K562 (cell line): ENCODE results near the gene CDK9. TPM values are rescaled to one million over a fixed set of nuclear protein-coding genes. Genes with fewer than 3 reads are reported as not detected.
A peak's percentile ranks its signal among the peaks of the same experiment; 100 is the strongest.

Experiments used
- ATAC-seq: fragments of 200-7000 bp; cut with Tn5 transposase; 3 replicates; pipeline ENCODE4 v1.9.1; 2020; ENCODE audit warnings: moderate library complexity
- BruUV-seq: library from RNA; stranded (reverse); fragments of 400-500 nt; replicated peaks from 2 replicates; lab custom pipeline; 2021; lab: Mats Ljungman, UMichigan
- CTCF ChIA-PET: fragments of 300-600 bp; formaldehyde crosslinking; extraction: SDS; loops from one replicate; lab custom pipeline; 2021; ENCODE audit warnings: low intra/inter-chr PET ratio; lab: Yijun Ruan, JAX
- POLR2A ChIA-PET: fragments of 300-600, 350-650 bp; sonication (Branson Sonifier 250); formaldehyde crosslinking; extraction: SDS; loops from one replicate; lab custom pipeline; 2021; ENCODE audit warnings: antibody characterized with exemption, inconsistent platforms; lab: Yijun Ruan, JAX
- DNase-seq, 4 experiments: peaks; one replicate each; pipeline versions ENCODE4 v3.0.0 to v3.0.0-alpha.2; 2011 to 2018; ENCODE audit warnings: low spot score in 3 of 4, mixed read lengths in 3 of 4; ENCODE audit errors: extremely low read depth in 1 of 4
- FAIRE-seq: peaks from 2 replicates; lab custom pipeline; 2011; peaks lifted over from hg19 to GRCh38; lab: Jason Lieb, UNC
- H2AFZ ChIP-seq: 2 replicates; pipeline ENCODE4 v1.6.0; 2011; ENCODE audit warnings: low read depth, low read length, control low read depth, inconsistent platforms
- H3K27ac ChIP-seq: fragments of 200-600 bp; 3 replicates; pipeline ENCODE4 v1.8.0; 2011; ENCODE audit warnings: low read depth, mild to moderate bottlenecking, control low read depth, inconsistent platforms, low read length, moderate library complexity, mixed read lengths; ENCODE audit errors: extremely low read depth
- H3K27me3 ChIP-seq, 2 experiments: fragments of 300-600 bp in 1 of 2; 2 replicates in 1 of 2; 3 replicates in 1 of 2; pipeline versions ENCODE4 v1.6.0 to v1.8.0; 2011; ENCODE audit warnings: inconsistent platforms in 2 of 2, low read length in 2 of 2, mild to moderate bottlenecking in 1 of 2, mixed read lengths in 1 of 2, moderate library complexity in 1 of 2; ENCODE audit not compliant: control insufficient read depth in 2 of 2, insufficient read depth in 2 of 2
- H3K36me3 ChIP-seq: fragments of 300-600 bp; 3 replicates; pipeline ENCODE4 v1.8.0; 2011; ENCODE audit warnings: mild to moderate bottlenecking, low read length, inconsistent platforms; ENCODE audit not compliant: control insufficient read depth, insufficient read depth
- H3K4me1 ChIP-seq, 2 experiments: fragments of 200-600 bp in 1 of 2; replicated peaks in 1 of 2; 2 replicates in 1 of 2; 3 replicates in 1 of 2; pipeline versions ENCODE4 v1.5.1 to v1.8.0; 2011; ENCODE audit warnings: inconsistent platforms in 2 of 2, low read length in 2 of 2, mild to moderate bottlenecking in 1 of 2, mixed read lengths in 1 of 2, moderate library complexity in 1 of 2; ENCODE audit not compliant: control insufficient read depth in 2 of 2, insufficient read depth in 2 of 2
- H3K4me2 ChIP-seq: 2 replicates; pipeline ENCODE4 v1.6.1; 2011; ENCODE audit warnings: low read length, control low read depth, inconsistent platforms, mixed read lengths; ENCODE audit not compliant: insufficient read depth
- H3K4me3 ChIP-seq: fragments of 200-600 bp; sonication (generic), shearing (Covaris generic); 2 replicates; pipeline ENCODE4 v1.5.1; 2016; ENCODE audit warnings: control low read depth, inconsistent platforms
- H3K79me2 ChIP-seq: fragments of 200-600 bp; 3 replicates; pipeline ENCODE4 v1.8.0; 2011; ENCODE audit warnings: low read length, inconsistent platforms; ENCODE audit not compliant: control insufficient read depth, insufficient read depth
- H3K9ac ChIP-seq, 2 experiments: 2 replicates each; pipeline versions ENCODE4 v1.6.0 to v1.6.1; 2011; ENCODE audit warnings: low read depth in 2 of 2, low read length in 2 of 2, control low read depth in 1 of 2, inconsistent platforms in 1 of 2, mild to moderate bottlenecking in 1 of 2, mixed read lengths in 1 of 2; ENCODE audit not compliant: insufficient read depth in 1 of 2
- H3K9me1 ChIP-seq: one replicate; pipeline ENCODE4 v1.6.0; 2011; ENCODE audit warnings: inconsistent platforms, mild to moderate bottlenecking, low read length, moderate library complexity; ENCODE audit not compliant: control insufficient read depth, insufficient read depth
- H3K9me3 ChIP-seq: replicated peaks from 2 replicates; pipeline ENCODE4 v1.5.1; 2011; ENCODE audit warnings: low read depth, low read length, inconsistent platforms; ENCODE audit not compliant: control insufficient read depth, insufficient read depth
- H4K20me1 ChIP-seq: replicated peaks from 2 replicates; pipeline ENCODE4 v1.6.1; 2011; ENCODE audit warnings: low read length, inconsistent platforms, mixed read lengths; ENCODE audit not compliant: control insufficient read depth, insufficient read depth
- ETS1 ChIP-seq: conservative IDR thresholded peaks from 2 replicates; pipeline ENCODE4 v1.6.1; 2011; ENCODE audit warnings: low read depth, mild to moderate bottlenecking, low read length; ENCODE audit not compliant: control insufficient read depth
- EWSR1 ChIP-seq: fragments of 450-650 bp; IDR thresholded peaks from 2 replicates; pipeline ENCODE4 v1.6.1; 2018; ENCODE audit warnings: borderline replicate concordance, mild to moderate bottlenecking, low read depth, moderate library complexity; ENCODE audit not compliant: partially characterized antibody
- ILF3 ChIP-seq: fragments of 450-650 bp; IDR thresholded peaks from 2 replicates; pipeline ENCODE4 v1.6.1; 2018; ENCODE audit warnings: antibody characterized with exemption, mild to moderate bottlenecking, moderate library complexity, borderline replicate concordance
- KDM1A ChIP-seq, 2 experiments: fragments of 450-650 bp; IDR thresholded peaks; 2 replicates each; pipeline ENCODE4 v1.6.1; 2016; ENCODE audit warnings: mild to moderate bottlenecking in 2 of 2
- LCOR ChIP-seq: sonication (generic); formaldehyde crosslinking; IDR thresholded peaks from 2 replicates; pipeline ENCODE4 v1.8.0; 2022; ENCODE audit warnings: mild to moderate bottlenecking, missing genetic modification reagents
- LEF1 ChIP-seq: fragments of 450-650 bp; IDR thresholded peaks from 2 replicates; pipeline ENCODE4 v1.6.1; 2016; ENCODE audit warnings: mild to moderate bottlenecking
- MEF2D ChIP-seq: conservative IDR thresholded peaks from 2 replicates; pipeline ENCODE4 v1.6.1; 2016; ENCODE audit warnings: low read depth, missing genetic modification characterization, missing compliant biosample characterization
- RBBP5 ChIP-seq: fragments of 200-600 bp; sonication (generic); IDR thresholded peaks from 2 replicates; pipeline ENCODE4 v1.6.1; 2012; ENCODE audit warnings: borderline replicate concordance, mild to moderate bottlenecking, low read length, control low read depth, inconsistent platforms; ENCODE audit not compliant: insufficient read depth, poor library complexity, severe bottlenecking
- RBFOX2 ChIP-seq: fragments of 200-400 bp; formaldehyde crosslinking; IDR thresholded peaks from 2 replicates; pipeline ENCODE4 v1.6.1; 2017; ENCODE audit warnings: low read depth, mild to moderate bottlenecking, low read length, moderate library complexity
- RBM39 ChIP-seq: fragments of 200-400 bp; formaldehyde crosslinking; optimal IDR thresholded peaks from 2 replicates; pipeline ENCODE3; 2018; ENCODE audit warnings: low read depth, low read length
- SMARCA5 ChIP-seq: fragments of 450-650 bp; IDR thresholded peaks from 2 replicates; pipeline ENCODE4 v1.6.1; 2016
- ZBTB7A ChIP-seq: IDR thresholded peaks from 2 replicates; pipeline ENCODE4 v1.6.1; 2011; ENCODE audit warnings: low read depth, mild to moderate bottlenecking, low read length, moderate library complexity, borderline replicate concordance; ENCODE audit not compliant: control insufficient read depth
- ZNF274 ChIP-seq: IDR thresholded peaks from 2 replicates; pipeline ENCODE4 v1.6.1; 2011; ENCODE audit warnings: low read depth, mild to moderate bottlenecking, low read length, moderate library complexity, borderline replicate concordance
- WGBS: fragments of 100-300 bp; shearing (Covaris generic); methylation state at CpG from one replicate; pipeline ENCODE4 v1.1.6; 2016; ENCODE audit warnings: low coverage, mixed read lengths; ENCODE audit not compliant: insufficient coverage; ENCODE audit errors: missing lambda C conversion rate; 5-methylcytosine and 5-hydroxymethylcytosine counted together
- in situ Hi-C: fragments of 300-500 bp; cut with MboI; formaldehyde crosslinking; loops from 4 replicates; pipeline ENCODE4 v1.15.0; 2018; ENCODE audit warnings: inconsistent platforms, mixed read lengths
- intact Hi-C: fragments of 100-400 bp; cut with micrococcal nuclease; formaldehyde crosslinking; loops from 2 replicates; pipeline ENCODE4 v1.14.2; 2022
- polyA plus RNA-seq, 8 experiments: library from polyadenylated mRNA; depleted of rRNA in 4 of 8; stranded (reverse) in 5 of 8; unstranded in 3 of 8; fragments of >200 nt; fragmentation: Nextera tagmentation in 2 of 8; fragmentation: Illumina TruSeq in 1 of 8; extraction: Ambion mirVana in 2 of 8; extraction: Trizol in 1 of 8; gene quantifications; 2 replicates each; pipeline versions ENCODE4 v1.2.1 to v1.2.3, GENCODE V29; 2011 to 2014; ENCODE audit warnings: inconsistent platforms in 1 of 8, missing spikeins in 1 of 8
- total RNA-seq, 7 experiments: library from RNA; depleted of rRNA in 6 of 7; stranded (reverse); fragments of >200 nt in 6 of 7; fragmentation: Illumina TruSeq in 2 of 7; extraction: Trizol in 2 of 7; gene quantifications; 2 replicates each; pipeline versions ENCODE4 v1.2.1 to v1.2.3, GENCODE V29; 2011 to 2021; ENCODE audit warnings: low replicate concordance in 1 of 7
- TF ChIP-seq, protein P1 (sequence below): IDR thresholded peaks from 2 replicates; pipeline ENCODE4 v1.6.1; 2014; ENCODE audit warnings: antibody characterized with exemption
- TF ChIP-seq, protein P2 (sequence below): fragments of 250-450 bp; sonication (Bioruptor Pico); IDR thresholded peaks from 2 replicates; pipeline ENCODE4 v1.8.0; 2021; ENCODE audit warnings: mild to moderate bottlenecking, moderate library complexity
- TF ChIP-seq, protein P3 (sequence below): fragments of 450-650 bp; conservative IDR thresholded peaks from 2 replicates; pipeline ENCODE4 v1.6.1; 2016; ENCODE audit warnings: missing genetic modification characterization, low read depth, mild to moderate bottlenecking, control low read depth, missing compliant biosample characterization

Gene CDK9
- total and polyA plus RNA-seq, 9 of the 15 experiments (the other 6 are each of a cell fraction or from before 2014, with no cell fraction given): 4.2 to 78.6 (median 33.0) TPM

DNA sequence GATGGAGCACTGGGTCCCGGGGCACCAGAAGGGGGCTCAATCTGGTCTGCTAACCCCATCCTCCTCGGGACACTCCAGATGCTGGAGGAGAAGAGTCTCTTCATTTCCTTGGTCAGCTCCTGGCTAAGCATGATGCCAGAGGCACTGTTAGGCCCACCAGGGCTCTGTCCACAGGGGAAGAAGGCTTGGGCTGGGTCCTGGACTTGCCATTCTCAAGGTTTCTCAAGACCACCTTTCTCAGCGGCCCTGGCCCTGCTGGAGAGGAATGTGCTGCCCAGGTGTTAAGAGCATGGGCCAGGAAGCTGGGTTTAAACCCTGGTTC is 15.3 kb upstream of the CDK9 start:
- H3K36me3 ChIP-seq: no peaks in the 10 kb centered on the region
- H4K20me1 ChIP-seq: no peaks in the 10 kb centered on the region
- ChIA-PET POLR2A (interaction anchor here (0.7 to 2.1 kb wide), 9 partner anchors 8 to 108 kb away, joined by 4 to 8 read pairs (median 4); partner anchors contain the start of gene CDK9), CTCF (interaction anchor here (1.3 kb wide), 1 partner anchor 15 kb away, joined by 3 read pairs; no protein-coding TSS in a partner anchor)
- WGBS: 35% methylated on average over 3 of the region's 3 CpGs
- FAIRE-seq: no peak
- no peak for ATAC-seq
- no peaks in the 10 kb centered on the region for H3K9me1 ChIP-seq
- intact Hi-C loops (no loop called here), in situ Hi-C loops (loop anchor here (25.0 kb wide), 1 partner anchor 592 kb away; the partner anchor contains the start of gene URM1)
- no peaks in the 10 kb centered on the region for H3K9me3 ChIP-seq
- H3K27me3 ChIP-seq: no peaks in the 10 kb centered on the region
- H3K4me3 ChIP-seq: peak overlapping the region; percentile 55
- no TSS peak for BruUV-seq
- H3K4me1 ChIP-seq: peaks cover 17 to 28% of the 10 kb centered on the region in 2 experiments
- DNase-seq: no peak
- peak overlapping the region; percentile 32; the same call in 1 of the 3 replicates for H3K27ac ChIP-seq
- H3K79me2 ChIP-seq: no peaks in the 10 kb centered on the region
- H3K4me2 ChIP-seq: peak overlapping the region; percentile 79
- peak overlapping the region; percentile 76; the same call in 1 of the 2 replicates for H2AFZ ChIP-seq
- H3K9ac ChIP-seq: peak overlapping the region; percentile 23 to 86; a peak in 2 of 4 replicates
- TF ChIP-seq, protein P1, sequence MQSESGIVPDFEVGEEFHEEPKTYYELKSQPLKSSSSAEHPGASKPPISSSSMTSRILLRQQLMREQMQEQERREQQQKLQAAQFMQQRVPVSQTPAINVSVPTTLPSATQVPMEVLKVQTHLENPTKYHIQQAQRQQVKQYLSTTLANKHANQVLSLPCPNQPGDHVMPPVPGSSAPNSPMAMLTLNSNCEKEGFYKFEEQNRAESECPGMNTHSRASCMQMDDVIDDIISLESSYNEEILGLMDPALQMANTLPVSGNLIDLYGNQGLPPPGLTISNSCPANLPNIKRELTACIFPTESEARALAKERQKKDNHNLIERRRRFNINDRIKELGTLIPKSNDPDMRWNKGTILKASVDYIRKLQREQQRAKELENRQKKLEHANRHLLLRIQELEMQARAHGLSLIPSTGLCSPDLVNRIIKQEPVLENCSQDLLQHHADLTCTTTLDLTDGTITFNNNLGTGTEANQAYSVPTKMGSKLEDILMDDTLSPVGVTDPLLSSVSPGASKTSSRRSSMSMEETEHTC: no peak
- no peak for TF ChIP-seq LEF1
- TF ChIP-seq, protein P2, sequence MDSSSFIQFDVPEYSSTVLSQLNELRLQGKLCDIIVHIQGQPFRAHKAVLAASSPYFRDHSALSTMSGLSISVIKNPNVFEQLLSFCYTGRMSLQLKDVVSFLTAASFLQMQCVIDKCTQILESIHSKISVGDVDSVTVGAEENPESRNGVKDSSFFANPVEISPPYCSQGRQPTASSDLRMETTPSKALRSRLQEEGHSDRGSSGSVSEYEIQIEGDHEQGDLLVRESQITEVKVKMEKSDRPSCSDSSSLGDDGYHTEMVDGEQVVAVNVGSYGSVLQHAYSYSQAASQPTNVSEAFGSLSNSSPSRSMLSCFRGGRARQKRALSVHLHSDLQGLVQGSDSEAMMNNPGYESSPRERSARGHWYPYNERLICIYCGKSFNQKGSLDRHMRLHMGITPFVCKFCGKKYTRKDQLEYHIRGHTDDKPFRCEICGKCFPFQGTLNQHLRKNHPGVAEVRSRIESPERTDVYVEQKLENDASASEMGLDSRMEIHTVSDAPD (CRISPR knock-in tag): no peak
- TF ChIP-seq EWSR1: no peak
- TF ChIP-seq RBFOX2: no peak
- TF ChIP-seq RBM39: no peak
- peak; percentile 18 for TF ChIP-seq RBBP5
- TF ChIP-seq MEF2D (tag): no peak
- TF ChIP-seq ZNF274: no peak
- TF ChIP-seq, protein P3, sequence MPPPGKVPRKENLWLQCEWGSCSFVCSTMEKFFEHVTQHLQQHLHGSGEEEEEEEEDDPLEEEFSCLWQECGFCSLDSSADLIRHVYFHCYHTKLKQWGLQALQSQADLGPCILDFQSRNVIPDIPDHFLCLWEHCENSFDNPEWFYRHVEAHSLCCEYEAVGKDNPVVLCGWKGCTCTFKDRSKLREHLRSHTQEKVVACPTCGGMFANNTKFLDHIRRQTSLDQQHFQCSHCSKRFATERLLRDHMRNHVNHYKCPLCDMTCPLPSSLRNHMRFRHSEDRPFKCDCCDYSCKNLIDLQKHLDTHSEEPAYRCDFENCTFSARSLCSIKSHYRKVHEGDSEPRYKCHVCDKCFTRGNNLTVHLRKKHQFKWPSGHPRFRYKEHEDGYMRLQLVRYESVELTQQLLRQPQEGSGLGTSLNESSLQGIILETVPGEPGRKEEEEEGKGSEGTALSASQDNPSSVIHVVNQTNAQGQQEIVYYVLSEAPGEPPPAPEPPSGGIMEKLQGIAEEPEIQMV (tag): no peak
- TF ChIP-seq LCOR: 0 out of 2 replicates have a peak, but pooled peaks have one; percentile 5
- TF ChIP-seq SMARCA5: 0 out of 2 replicates have a peak, but pooled peaks have one; percentile 26
- TF ChIP-seq ILF3: no peak
- TF ChIP-seq ETS1: no peak
- no peak for TF ChIP-seq ZBTB7A
- 0 out of 4 replicates have a peak, but pooled peaks of 1 of the 2 experiments have one; percentile 61 for TF ChIP-seq KDM1A (IDR thresholded peaks at IDR 0.05)
